Caco-2 (cell line): ENCODE results near the gene RNFT2. TPM values are rescaled to one million over a fixed set of nuclear protein-coding genes. Genes with fewer than 3 reads are reported as not detected.

Source experiments
- BruUV-seq: library from RNA; stranded (reverse); fragments of 400-500 nt; replicated peaks from 2 replicates; lab custom pipeline; 2021; lab: Mats Ljungman, UMichigan
- CTCF ChIA-PET: fragments of 300-600 bp; sonication (Branson Sonifier 250); formaldehyde crosslinking; loops from one replicate; lab custom pipeline; 2022; ENCODE audit warnings: antibody characterized with exemption; lab: Charles Lee
- POLR2A ChIA-PET: fragments of 300-600 bp; sonication (Branson Sonifier 250); formaldehyde crosslinking; loops from one replicate; lab custom pipeline; 2022; ENCODE audit warnings: antibody characterized with exemption; lab: Charles Lee
- DNase-seq, 2 experiments: peaks; one replicate each; pipeline versions ENCODE4 v3.0.0 to v3.0.0-alpha.2; 2020 to 2022
- H3K27me3 ChIP-seq: replicated peaks from 2 replicates; pipeline ENCODE4 v1.6.0; 2011; ENCODE audit warnings: low read length; ENCODE audit not compliant: control insufficient read depth, insufficient read depth
- H3K36me3 ChIP-seq: 2 replicates; pipeline ENCODE4 v1.5.1; 2011; ENCODE audit warnings: low read length; ENCODE audit not compliant: control insufficient read depth, insufficient read depth
- H3K4me1 ChIP-seq: fragments of 250-450 bp; sonication (Bioruptor Pico); 2 replicates; pipeline ENCODE4 v1.5.1; 2020; ENCODE audit warnings: mild to moderate bottlenecking
- H3K4me3 ChIP-seq: 2 replicates; pipeline ENCODE4 v1.5.1; 2011; ENCODE audit warnings: low read depth, mild to moderate bottlenecking, control low read depth, low read length
- H3K9me3 ChIP-seq: fragments of 250-450 bp; sonication (Bioruptor Pico); 2 replicates; pipeline ENCODE4 v1.5.1; 2020; ENCODE audit warnings: mild to moderate bottlenecking, moderate library complexity
- H3K27ac Mint-ChIP-seq: one replicate; pipeline ENCODE4 v1.8.0; 2022; ENCODE audit warnings: mixed read lengths; ENCODE audit not compliant: unreplicated experiment
- H3K27me3 Mint-ChIP-seq: one replicate; pipeline ENCODE4 v1.8.0; 2022; ENCODE audit warnings: mixed read lengths; ENCODE audit not compliant: insufficient read depth, unreplicated experiment
- H3K36me3 Mint-ChIP-seq: one replicate; pipeline ENCODE4 v1.8.0; 2022; ENCODE audit warnings: mild to moderate bottlenecking, mixed read lengths; ENCODE audit not compliant: insufficient read depth, unreplicated experiment
- H3K4me1 Mint-ChIP-seq: one replicate; pipeline ENCODE4 v1.8.0; 2022; ENCODE audit warnings: low read depth, mixed read lengths; ENCODE audit not compliant: unreplicated experiment
- H3K4me3 Mint-ChIP-seq: one replicate; pipeline ENCODE4 v1.8.0; 2022; ENCODE audit warnings: mild to moderate bottlenecking, moderate library complexity, mixed read lengths; ENCODE audit not compliant: unreplicated experiment
- H3K9me3 Mint-ChIP-seq: one replicate; pipeline ENCODE4 v1.8.0; 2022; ENCODE audit warnings: mixed read lengths; ENCODE audit not compliant: unreplicated experiment
- CTCF ChIP-seq, 2 experiments: fragments of 200-600 bp in 1 of 2; IDR thresholded peaks; 1 replicate in 1 of 2; 2 replicates in 1 of 2; pipeline versions ENCODE4 v1.5.1 to v1.8.0; 2011 to 2022; ENCODE audit warnings: antibody characterized with exemption in 1 of 2, control low read depth in 1 of 2, inconsistent platforms in 1 of 2, low read depth in 1 of 2, low read length in 1 of 2, mild to moderate bottlenecking in 1 of 2, moderate library complexity in 1 of 2; ENCODE audit not compliant: insufficient read depth in 1 of 2, severe bottlenecking in 1 of 2, unreplicated experiment in 1 of 2
- intact Hi-C: fragments of 100-400 bp; cut with micrococcal nuclease; formaldehyde crosslinking; loops from one replicate; pipeline ENCODE4 v1.10.0; 2022; ENCODE audit not compliant: unreplicated experiment
- total RNA-seq: library from RNA; stranded (reverse); gene quantifications from 2 replicates; pipeline ENCODE4 v1.2.3, GENCODE V29; 2022

RNFT2 gene
- total RNA-seq, 1 experiment from 2014 or later, result 11.6 TPM

DNA sequence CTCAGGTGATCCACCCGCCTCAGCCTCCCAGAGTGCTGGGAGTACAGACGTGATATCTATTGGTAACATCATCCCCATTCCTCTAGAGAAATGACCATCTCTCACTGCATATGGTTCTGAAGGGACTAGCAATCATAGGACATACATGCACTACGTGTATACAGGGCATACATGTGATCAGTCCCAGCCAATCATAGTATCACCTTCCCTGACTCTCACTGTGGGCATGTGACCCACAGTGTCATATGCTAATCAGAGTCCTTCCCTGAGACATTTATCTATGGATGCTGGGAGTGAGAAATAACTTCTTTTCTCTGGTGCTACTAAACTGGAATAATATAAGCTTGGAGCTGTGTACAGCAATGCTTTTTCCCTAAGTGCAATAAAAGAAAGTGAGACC is 160.6 kb downstream of the RNFT2 start:
- BruUV-seq, result no TSS peak
- POLR2A ChIA-PET, result no interaction called here
- H3K9me3 Mint-ChIP-seq, result no peaks in the 10 kb centered on the region
- H3K36me3 Mint-ChIP-seq, result no peaks in the 10 kb centered on the region
- no peaks in the 10 kb centered on the region for H3K4me1 Mint-ChIP-seq
- H3K4me3 Mint-ChIP-seq, result no peak overlapping the region
- DNase-seq, result no peak
- no peak overlapping the region for H3K27ac Mint-ChIP-seq
- Histone ChIP-seq H3K36me3 (no peaks in the 10 kb centered on the region), H3K4me1 (no peaks in the 10 kb centered on the region), H3K4me3 (no peak overlapping the region), H3K9me3 (no peaks in the 10 kb centered on the region), H3K27me3 (0 out of 2 replicates have a peak, but pooled peaks cover 1% of the 10 kb centered on the region)
- CTCF ChIA-PET, result no interaction called here
- H3K27me3 Mint-ChIP-seq, result peaks cover 12% of the 10 kb centered on the region
- no peak for TF ChIP-seq CTCF (IDR thresholded peaks at IDR 0.05; ENCODE audit: insufficient read depth in 1 of 2, low read depth in 1 of 2, low read length in 1 of 2, severe bottlenecking in 1 of 2, unreplicated experiment in 1 of 2)
- intact Hi-C loops, result no loop called here

- no peaks in the 10 kb centered on the region for H3K36me3 ChIP-seq
- H3K9me3 Mint-ChIP-seq, result no peaks in the 10 kb centered on the region
- BruUV-seq, result no TSS peak
- H3K27me3 ChIP-seq, result 0 out of 2 replicates have a peak, but pooled peaks cover 1% of the 10 kb centered on the region
- no peak for TF ChIP-seq CTCF (IDR thresholded peaks at IDR 0.05; ENCODE audit: insufficient read depth in 1 of 2, low read depth in 1 of 2, low read length in 1 of 2, severe bottlenecking in 1 of 2, unreplicated experiment in 1 of 2)
- peaks cover 16% of the 10 kb centered on the region for H3K27me3 Mint-ChIP-seq
- POLR2A ChIA-PET, result no interaction called here
- H3K4me3 ChIP-seq, result no peak overlapping the region
- no peaks in the 10 kb centered on the region for H3K4me1 Mint-ChIP-seq
- intact Hi-C loops, result no loop called here
- no peak overlapping the region for H3K27ac Mint-ChIP-seq
- DNase-seq, result no peak
- H3K36me3 Mint-ChIP-seq, result no peaks in the 10 kb centered on the region
- CTCF ChIA-PET, result no interaction called here
- no peaks in the 10 kb centered on the region for H3K4me1 ChIP-seq
- H3K9me3 ChIP-seq, result no peaks in the 10 kb centered on the region
- H3K4me3 Mint-ChIP-seq, result no peak overlapping the region
Measured at GRCh38 chr12:116901612-116902011, 163.5 kb downstream of the RNFT2 start.

Other genes with a start within 250 kb of the RNFT2 start
- gene MAP1LC3B2, start 178.9 kb upstream of the RNFT2 start, total RNA-seq, result 1.8 TPM in 1 of 2 replicates, not detected in the other
- gene SPRING1, start 246 bp upstream of the RNFT2 start, total RNA-seq, result 68.5 and 69.6 TPM in 2 replicates
- 0.61 and 1.3 TPM in 2 replicates for gene HRK, start 143.1 kb downstream of the RNFT2 start, total RNA-seq
- gene FBXW8, start 172.6 kb downstream of the RNFT2 start, total RNA-seq, result 12.2 and 12.3 TPM in 2 replicates